HepG2 (cell line): ENCODE measurements around the gene PYGO2.

ENCODE experiments used
- CENPX ChIP-seq: sonication (generic); formaldehyde crosslinking; IDR thresholded peaks from 2 replicates; pipeline ENCODE4 v1.9.0; 2021; ENCODE audit warnings: mild to moderate bottlenecking, missing genetic modification reagents, moderate library complexity
- EZH2 ChIP-seq: conservative IDR thresholded peaks from 2 replicates; pipeline ENCODE4 v1.6.1; 2012; ENCODE audit warnings: mild to moderate bottlenecking, low read depth, low read length, moderate library complexity
- NR1H2 ChIP-seq: sonication (generic); formaldehyde crosslinking; IDR thresholded peaks from 2 replicates; pipeline ENCODE4 v1.8.1; 2022; ENCODE audit warnings: low read depth, missing genetic modification reagents, borderline replicate concordance
- RAD21 ChIP-seq: fragments of 450-650 bp; formaldehyde crosslinking; IDR thresholded peaks from 2 replicates; pipeline ENCODE4 v1.5.0; 2020; ENCODE audit warnings: mild to moderate bottlenecking
- SAFB2 ChIP-seq: sonication (generic); formaldehyde crosslinking; IDR thresholded peaks from 2 replicates; pipeline ENCODE4 v1.5.1; 2020; ENCODE audit warnings: missing genetic modification reagents, low read depth, mild to moderate bottlenecking, borderline replicate concordance
- SP2 ChIP-seq: sonication (generic); formaldehyde crosslinking; IDR thresholded peaks from 2 replicates; pipeline ENCODE4 v1.5.1; 2020; ENCODE audit warnings: mild to moderate bottlenecking, missing genetic modification reagents
- TF ChIP-seq, protein P1 (sequence below): sonication (generic); formaldehyde crosslinking; IDR thresholded peaks from 2 replicates; pipeline ENCODE4 v1.4.0; 2020; ENCODE audit warnings: missing genetic modification reagents
- TF ChIP-seq, protein P2 (sequence below): sonication (generic); formaldehyde crosslinking; IDR thresholded peaks from 2 replicates; pipeline ENCODE4 v1.9.0; 2021; ENCODE audit warnings: missing genetic modification reagents, borderline replicate concordance
- TF ChIP-seq, protein P3 (sequence below): sonication (generic); formaldehyde crosslinking; IDR thresholded peaks from 2 replicates; pipeline ENCODE4 v1.5.0; 2020; ENCODE audit warnings: mild to moderate bottlenecking, missing genetic modification reagents, moderate library complexity

DNA sequence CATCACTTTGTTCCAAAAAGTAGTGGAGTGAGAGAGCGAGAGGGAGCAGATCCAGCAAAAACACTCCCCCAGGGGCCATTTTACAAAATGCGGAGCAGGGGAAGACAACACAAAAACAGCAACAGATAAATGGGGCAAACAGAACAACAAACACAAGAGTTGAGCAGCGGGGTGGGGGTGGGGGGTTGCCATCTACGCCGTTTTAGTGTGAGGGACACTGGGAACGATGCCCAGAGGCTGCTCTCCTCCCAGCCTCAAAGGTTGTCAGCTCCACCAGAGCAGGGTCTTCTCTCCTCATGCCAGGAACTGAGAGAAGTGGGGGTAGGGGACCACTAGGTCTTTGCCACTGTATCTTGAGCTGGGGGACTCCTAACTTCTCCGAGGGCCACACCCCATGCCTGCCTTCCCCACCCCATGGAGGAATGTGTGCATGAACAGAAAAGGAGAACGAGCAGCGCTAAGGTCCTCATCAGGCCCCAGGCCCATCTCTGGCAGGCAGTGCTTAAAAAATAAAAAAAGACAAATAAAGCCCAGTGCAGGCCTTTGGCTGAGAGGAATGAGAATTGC, 4.4 kb downstream of the PYGO2 start:
- no peak for TF ChIP-seq CENPX (CRISPR knock-in tag)
- TF ChIP-seq EZH2, result no peak
- TF ChIP-seq RAD21, result no peak
- TF ChIP-seq SAFB2 (CRISPR knock-in tag), result no peak
- TF ChIP-seq, protein P1, sequence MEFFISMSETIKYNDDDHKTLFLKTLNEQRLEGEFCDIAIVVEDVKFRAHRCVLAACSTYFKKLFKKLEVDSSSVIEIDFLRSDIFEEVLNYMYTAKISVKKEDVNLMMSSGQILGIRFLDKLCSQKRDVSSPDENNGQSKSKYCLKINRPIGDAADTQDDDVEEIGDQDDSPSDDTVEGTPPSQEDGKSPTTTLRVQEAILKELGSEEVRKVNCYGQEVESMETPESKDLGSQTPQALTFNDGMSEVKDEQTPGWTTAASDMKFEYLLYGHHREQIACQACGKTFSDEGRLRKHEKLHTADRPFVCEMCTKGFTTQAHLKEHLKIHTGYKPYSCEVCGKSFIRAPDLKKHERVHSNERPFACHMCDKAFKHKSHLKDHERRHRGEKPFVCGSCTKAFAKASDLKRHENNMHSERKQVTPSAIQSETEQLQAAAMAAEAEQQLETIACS (CRISPR knock-in tag), result no peak
- no peak for TF ChIP-seq SP2 (CRISPR knock-in tag)
- TF ChIP-seq, protein P2, sequence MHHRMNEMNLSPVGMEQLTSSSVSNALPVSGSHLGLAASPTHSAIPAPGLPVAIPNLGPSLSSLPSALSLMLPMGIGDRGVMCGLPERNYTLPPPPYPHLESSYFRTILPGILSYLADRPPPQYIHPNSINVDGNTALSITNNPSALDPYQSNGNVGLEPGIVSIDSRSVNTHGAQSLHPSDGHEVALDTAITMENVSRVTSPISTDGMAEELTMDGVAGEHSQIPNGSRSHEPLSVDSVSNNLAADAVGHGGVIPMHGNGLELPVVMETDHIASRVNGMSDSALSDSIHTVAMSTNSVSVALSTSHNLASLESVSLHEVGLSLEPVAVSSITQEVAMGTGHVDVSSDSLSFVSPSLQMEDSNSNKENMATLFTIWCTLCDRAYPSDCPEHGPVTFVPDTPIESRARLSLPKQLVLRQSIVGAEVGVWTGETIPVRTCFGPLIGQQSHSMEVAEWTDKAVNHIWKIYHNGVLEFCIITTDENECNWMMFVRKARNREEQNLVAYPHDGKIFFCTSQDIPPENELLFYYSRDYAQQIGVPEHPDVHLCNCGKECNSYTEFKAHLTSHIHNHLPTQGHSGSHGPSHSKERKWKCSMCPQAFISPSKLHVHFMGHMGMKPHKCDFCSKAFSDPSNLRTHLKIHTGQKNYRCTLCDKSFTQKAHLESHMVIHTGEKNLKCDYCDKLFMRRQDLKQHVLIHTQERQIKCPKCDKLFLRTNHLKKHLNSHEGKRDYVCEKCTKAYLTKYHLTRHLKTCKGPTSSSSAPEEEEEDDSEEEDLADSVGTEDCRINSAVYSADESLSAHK (CRISPR knock-in tag), result no peak
- TF ChIP-seq, protein P3, sequence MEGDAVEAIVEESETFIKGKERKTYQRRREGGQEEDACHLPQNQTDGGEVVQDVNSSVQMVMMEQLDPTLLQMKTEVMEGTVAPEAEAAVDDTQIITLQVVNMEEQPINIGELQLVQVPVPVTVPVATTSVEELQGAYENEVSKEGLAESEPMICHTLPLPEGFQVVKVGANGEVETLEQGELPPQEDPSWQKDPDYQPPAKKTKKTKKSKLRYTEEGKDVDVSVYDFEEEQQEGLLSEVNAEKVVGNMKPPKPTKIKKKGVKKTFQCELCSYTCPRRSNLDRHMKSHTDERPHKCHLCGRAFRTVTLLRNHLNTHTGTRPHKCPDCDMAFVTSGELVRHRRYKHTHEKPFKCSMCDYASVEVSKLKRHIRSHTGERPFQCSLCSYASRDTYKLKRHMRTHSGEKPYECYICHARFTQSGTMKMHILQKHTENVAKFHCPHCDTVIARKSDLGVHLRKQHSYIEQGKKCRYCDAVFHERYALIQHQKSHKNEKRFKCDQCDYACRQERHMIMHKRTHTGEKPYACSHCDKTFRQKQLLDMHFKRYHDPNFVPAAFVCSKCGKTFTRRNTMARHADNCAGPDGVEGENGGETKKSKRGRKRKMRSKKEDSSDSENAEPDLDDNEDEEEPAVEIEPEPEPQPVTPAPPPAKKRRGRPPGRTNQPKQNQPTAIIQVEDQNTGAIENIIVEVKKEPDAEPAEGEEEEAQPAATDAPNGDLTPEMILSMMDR (CRISPR knock-in tag), result no peak
- no peak for TF ChIP-seq NR1H2 (CRISPR knock-in tag)
